Kidney epithelial cell (primary cell): ENCODE results near the gene SRPX2. TPM values are rescaled to one million over a fixed set of nuclear protein-coding genes. Genes with fewer than 3 reads are reported as not detected.

Experiments
- total RNA-seq: library from RNA; depleted of rRNA; stranded (reverse); fragments of >200 nt; gene quantifications from 2 replicates; pipeline ENCODE4 v1.2.3, GENCODE V29; 2015

The SRPX2 gene
- total RNA-seq, 1 donor from 2014 or later = 1.4 TPM

Other genes starting within 250 kb of the SRPX2 start
- gene PCDH19, start 233.9 kb upstream of the SRPX2 start, total RNA-seq = 0.04 and 0.07 TPM in 2 replicates
- not detected in 2 replicates for gene TNMD, start 59.3 kb upstream of the SRPX2 start, total RNA-seq
- gene TSPAN6, start 7.4 kb upstream of the SRPX2 start, total RNA-seq = 42.7 and 44.0 TPM in 2 replicates
- 3.2 and 3.3 TPM in 2 replicates for gene SYTL4, start 87.9 kb downstream of the SRPX2 start, total RNA-seq
- gene CSTF2, start 176.2 kb downstream of the SRPX2 start, total RNA-seq = 31.0 and 31.1 TPM in 2 replicates
- not detected in 2 replicates for gene NOX1, start 230.2 kb downstream of the SRPX2 start, total RNA-seq